Ovary (tissue), 3 donors: ENCODE results near the gene GPHN.

Experiments used
- EP300 ChIP-seq: sonication (generic); formaldehyde crosslinking; IDR thresholded peaks from one replicate; pipeline ENCODE4 v1.6.1; 2017; ENCODE audit warnings: antibody characterized with exemption
- POLR2A ChIP-seq: fragments of 450-650 bp; IDR thresholded peaks from one replicate; pipeline ENCODE4 v1.6.1; 2017; ENCODE audit warnings: antibody characterized with exemption, mild to moderate bottlenecking, moderate library complexity
- TF ChIP-seq, protein P1 (sequence below), 3 donors: fragments of 450-650 bp in 2 of 3; fragments of 200-600 bp in 1 of 3; IDR thresholded peaks; one replicate each; pipeline versions ENCODE4 v1.5.1 to v1.8.0; 2016 to 2022; ENCODE audit warnings: antibody characterized with exemption in 3 of 3, mild to moderate bottlenecking in 1 of 3
- donor health status: DM: no; HTN: no; CAD: no.

DNA sequence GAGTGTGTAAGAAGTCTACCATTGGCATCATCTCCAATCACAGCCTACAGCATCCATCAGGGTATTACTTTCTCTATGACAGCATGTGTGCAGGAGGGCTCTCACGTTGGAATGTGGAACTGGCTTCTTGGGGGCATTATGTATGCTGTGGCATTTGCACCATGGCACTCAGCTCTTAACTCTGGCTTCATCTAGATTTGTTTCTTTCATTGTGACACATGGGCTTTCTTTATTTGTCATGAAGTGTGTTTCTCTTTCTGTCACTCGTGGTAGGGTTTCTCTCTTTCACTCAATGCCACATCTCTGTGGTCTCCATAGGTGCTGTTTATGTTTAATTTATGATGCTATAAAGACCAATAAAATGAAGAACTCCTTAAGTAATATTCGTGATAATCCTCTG lies 490.1 kb downstream of the GPHN start:
- TF ChIP-seq, protein P1, sequence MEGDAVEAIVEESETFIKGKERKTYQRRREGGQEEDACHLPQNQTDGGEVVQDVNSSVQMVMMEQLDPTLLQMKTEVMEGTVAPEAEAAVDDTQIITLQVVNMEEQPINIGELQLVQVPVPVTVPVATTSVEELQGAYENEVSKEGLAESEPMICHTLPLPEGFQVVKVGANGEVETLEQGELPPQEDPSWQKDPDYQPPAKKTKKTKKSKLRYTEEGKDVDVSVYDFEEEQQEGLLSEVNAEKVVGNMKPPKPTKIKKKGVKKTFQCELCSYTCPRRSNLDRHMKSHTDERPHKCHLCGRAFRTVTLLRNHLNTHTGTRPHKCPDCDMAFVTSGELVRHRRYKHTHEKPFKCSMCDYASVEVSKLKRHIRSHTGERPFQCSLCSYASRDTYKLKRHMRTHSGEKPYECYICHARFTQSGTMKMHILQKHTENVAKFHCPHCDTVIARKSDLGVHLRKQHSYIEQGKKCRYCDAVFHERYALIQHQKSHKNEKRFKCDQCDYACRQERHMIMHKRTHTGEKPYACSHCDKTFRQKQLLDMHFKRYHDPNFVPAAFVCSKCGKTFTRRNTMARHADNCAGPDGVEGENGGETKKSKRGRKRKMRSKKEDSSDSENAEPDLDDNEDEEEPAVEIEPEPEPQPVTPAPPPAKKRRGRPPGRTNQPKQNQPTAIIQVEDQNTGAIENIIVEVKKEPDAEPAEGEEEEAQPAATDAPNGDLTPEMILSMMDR (IDR thresholded peaks at IDR 0.05): no peak
- no peak for TF ChIP-seq EP300
- TF ChIP-seq POLR2A: no peak
